T-helper 17 cell (primary cell): ENCODE results near the gene ICAM3. TPM values are rescaled to one million over a fixed set of nuclear protein-coding genes. Genes with fewer than 3 reads are reported as not detected.
A peak's percentile ranks its signal among the peaks of the same experiment; 100 is the strongest.
"Not testable (repeated sequence)": the region's sequence is repeated elsewhere in the genome, so short reads cannot be mapped to it uniquely, and the experiment has no call there.

Source experiments
- ATAC-seq: fragments of 150-1000 bp; cut with Tn5 transposase; 2 replicates; pipeline ENCODE4 v1.10.0; 2021; ENCODE audit warnings: mild to moderate bottlenecking, moderate library complexity
- DNase-seq, 3 donors: peaks; one replicate each; pipeline versions ENCODE4 v3.0.0 to v3.0.0-alpha.2; 2020 to 2021
- H3K9me3 ChIP-seq: one replicate; pipeline ENCODE4 v1.7.0; 2013; ENCODE audit warnings: low read length, mild to moderate bottlenecking; ENCODE audit not compliant: control insufficient read depth, poor library complexity, severe bottlenecking
- H3K27ac Mint-ChIP-seq: one replicate; pipeline ENCODE4 v1.8.0; 2022; ENCODE audit warnings: mild to moderate bottlenecking, moderate library complexity, mixed read lengths
- H3K27me3 Mint-ChIP-seq: one replicate; pipeline ENCODE4 v1.8.0; 2022; ENCODE audit warnings: mixed read lengths
- H3K36me3 Mint-ChIP-seq: one replicate; pipeline ENCODE4 v1.8.0; 2022; ENCODE audit warnings: low read depth, mixed read lengths
- H3K4me1 Mint-ChIP-seq: one replicate; pipeline ENCODE4 v1.8.0; 2022; ENCODE audit warnings: mild to moderate bottlenecking, mixed read lengths
- H3K4me3 Mint-ChIP-seq: one replicate; pipeline ENCODE4 v1.8.0; 2022; ENCODE audit warnings: mild to moderate bottlenecking, moderate library complexity, mixed read lengths
- total RNA-seq, 4 donors: library from RNA in 2 of 4; stranded (reverse) in 2 of 4; gene quantifications; one replicate each; pipeline ENCODE4 v1.2.3 and lab custom pipeline; 2022 to 2026

Gene ICAM3
- total RNA-seq: 100 to 1,000 TPM; 227 to 251 TPM
- 152 to 153 reads per million in 2 donors for total RNA-seq (lab: John Stamatoyannopoulos, UW)

GRCh38 chr19:10339380-10339960 is at the start of gene ICAM3:
Gene ICAM3 (minus strand): TSS chr19:10339624. CDS start chr19:10339614, 10 bp downstream.
- DNase-seq (peak; percentile 38 to 55 (median 40)), ATAC-seq (peak; percentile 97)
- no peaks in the 10 kb centered on the region for H3K27me3 Mint-ChIP-seq
- peaks cover 19% of the 10 kb centered on the region for H3K4me1 Mint-ChIP-seq
- peak within 1 kb of the TSS; percentile 97 for H3K4me3 Mint-ChIP-seq
- H3K36me3 Mint-ChIP-seq: no peaks in the 10 kb centered on the region
- no peaks in the 10 kb centered on the region for H3K9me3 ChIP-seq
- peak within 1 kb of the TSS; percentile 94 for H3K27ac Mint-ChIP-seq

- peaks cover 10% of the 10 kb centered on the region for H3K4me1 Mint-ChIP-seq
- H3K27ac Mint-ChIP-seq: peak overlapping the region; percentile 47
- H3K36me3 Mint-ChIP-seq: no peaks in the 10 kb centered on the region
- no peaks in the 10 kb centered on the region for H3K9me3 ChIP-seq
- H3K4me3 Mint-ChIP-seq: peak overlapping the region; percentile 36
- ATAC-seq: peak; percentile 68
- H3K27me3 Mint-ChIP-seq: no peaks in the 10 kb centered on the region
- DNase-seq: peak; percentile 65 to 74 (median 70)
Observed at GRCh38 chr19:10388957-10389356, 49.5 kb upstream of the ICAM3 start.

GRCh38 chr19:10384580-10384979 is 45.2 kb upstream of the ICAM3 start:
- H3K9me3 ChIP-seq: no peaks in the 10 kb centered on the region
- Mint-ChIP-seq H3K36me3 (peaks cover 2% of the 10 kb centered on the region), H3K27me3 (no peaks in the 10 kb centered on the region), H3K4me1 (peaks cover 16% of the 10 kb centered on the region), H3K27ac (no peak overlapping the region), H3K4me3 (no peak overlapping the region)
- ATAC-seq: no peak
- DNase-seq: no peak

- H3K27ac Mint-ChIP-seq, H3K4me3 Mint-ChIP-seq, H3K36me3 Mint-ChIP-seq, H3K9me3 ChIP-seq, ATAC-seq, H3K27me3 Mint-ChIP-seq, DNase-seq: not testable (repeated sequence)
- peaks cover 17% of the 10 kb centered on the region for H3K4me1 Mint-ChIP-seq
Observed at GRCh38 chr19:10383223-10383499, 43.7 kb upstream of the ICAM3 start.

- Mint-ChIP-seq H3K36me3 (peaks cover 2% of the 10 kb centered on the region), H3K27ac (peak within 1 kb of the TSS; percentile 98), H3K4me1 (peaks cover 19% of the 10 kb centered on the region), H3K27me3 (no peaks in the 10 kb centered on the region), H3K4me3 (peak within 1 kb of the TSS; percentile 98)
- DNase-seq: peak; percentile 88 to 94 (median 91)
- H3K9me3 ChIP-seq: no peaks in the 10 kb centered on the region
- ATAC-seq: peak; percentile 95
Observed at GRCh38 chr19:10380313-10381102, 41.1 kb upstream of the ICAM3 start, which contains the start of gene TYK2. Gene TYK2 (minus strand): TSS chr19:10380572. CDS start chr19:10378406, 2,166 bp downstream.

- ATAC-seq (no peak), DNase-seq (no peak)
- Mint-ChIP-seq H3K27ac (peak overlapping the region; percentile 98), H3K4me3 (peak overlapping the region; percentile 98), H3K4me1 (peaks cover 20% of the 10 kb centered on the region), H3K36me3 (peaks cover 4% of the 10 kb centered on the region), H3K27me3 (no peaks in the 10 kb centered on the region)
- H3K9me3 ChIP-seq: no peaks in the 10 kb centered on the region
Observed at GRCh38 chr19:10379880-10380312, 40.5 kb upstream of the ICAM3 start.

- no peaks in the 10 kb centered on the region for H3K27me3 Mint-ChIP-seq
- peak overlapping the region; percentile 24 for H3K27ac Mint-ChIP-seq
- peaks cover 4% of the 10 kb centered on the region for H3K36me3 Mint-ChIP-seq
- no peaks in the 10 kb centered on the region for H3K9me3 ChIP-seq
- no peak for ATAC-seq
- DNase-seq: no peak
- H3K4me3 Mint-ChIP-seq: no peak overlapping the region
- H3K4me1 Mint-ChIP-seq: peaks cover 22% of the 10 kb centered on the region
Observed at GRCh38 chr19:10378124-10378523, 38.7 kb upstream of the ICAM3 start.

GRCh38 chr19:10377140-10377640 is 37.8 kb upstream of the ICAM3 start:
- H3K4me1 Mint-ChIP-seq: peaks cover 22% of the 10 kb centered on the region
- H3K27me3 Mint-ChIP-seq, H3K9me3 ChIP-seq, H3K36me3 Mint-ChIP-seq, H3K27ac Mint-ChIP-seq, H3K4me3 Mint-ChIP-seq, DNase-seq, ATAC-seq: not testable (repeated sequence)

- Mint-ChIP-seq H3K36me3 (peaks cover 2% of the 10 kb centered on the region), H3K4me3 (no peak overlapping the region)
Observed at GRCh38 chr19:10374931-10375330, 35.5 kb upstream of the ICAM3 start.

GRCh38 chr19:10372690-10373089 is 33.3 kb upstream of the ICAM3 start:
- no peak for DNase-seq
- Mint-ChIP-seq H3K27me3 (no peaks in the 10 kb centered on the region), H3K27ac (no peak overlapping the region), H3K36me3 (peaks cover 4% of the 10 kb centered on the region), H3K4me3 (peak overlapping the region; percentile 5), H3K4me1 (peaks cover 5% of the 10 kb centered on the region)
- H3K9me3 ChIP-seq: no peaks in the 10 kb centered on the region
- ATAC-seq: no peak

More at GRCh38 chr19:10374931-10375330, 35.5 kb upstream of the ICAM3 start:
- peaks cover 13% of the 10 kb centered on the region for H3K4me1 Mint-ChIP-seq
- ATAC-seq (no peak), DNase-seq (no peak)
- no peak overlapping the region for H3K27ac Mint-ChIP-seq
- H3K27me3 Mint-ChIP-seq: no peaks in the 10 kb centered on the region
- H3K9me3 ChIP-seq: no peaks in the 10 kb centered on the region

- peaks cover 5% of the 10 kb centered on the region for H3K4me1 Mint-ChIP-seq
- peak overlapping the region; percentile 53 for H3K27ac Mint-ChIP-seq
- no peak overlapping the region for H3K4me3 Mint-ChIP-seq
- no peak for ATAC-seq
- H3K9me3 ChIP-seq: no peaks in the 10 kb centered on the region
- H3K36me3 Mint-ChIP-seq: peaks cover 6% of the 10 kb centered on the region
- no peaks in the 10 kb centered on the region for H3K27me3 Mint-ChIP-seq
- DNase-seq: no peak
Observed at GRCh38 chr19:10368101-10368803, 28.8 kb upstream of the ICAM3 start.

GRCh38 chr19:10366950-10367512 is 27.6 kb upstream of the ICAM3 start:
- ATAC-seq, H3K27me3 Mint-ChIP-seq, H3K4me3 Mint-ChIP-seq, H3K4me1 Mint-ChIP-seq, H3K36me3 Mint-ChIP-seq, DNase-seq, H3K9me3 ChIP-seq: not testable (repeated sequence)
- H3K27ac Mint-ChIP-seq: peak overlapping the region; percentile 19

- ATAC-seq (no peak), DNase-seq (no peak)
- no peak overlapping the region for H3K27ac Mint-ChIP-seq
- H3K9me3 ChIP-seq: no peaks in the 10 kb centered on the region
- H3K27me3 Mint-ChIP-seq: no peaks in the 10 kb centered on the region
- H3K4me1 Mint-ChIP-seq: peaks cover 5% of the 10 kb centered on the region
- peaks cover 11% of the 10 kb centered on the region for H3K36me3 Mint-ChIP-seq
- H3K4me3 Mint-ChIP-seq: no peak overlapping the region
Observed at GRCh38 chr19:10365518-10365917, 26.1 kb upstream of the ICAM3 start.
